HUES48 (cell line): Measurements from ENCODE around the gene NARS2.

Experiments used
- H3K27ac ChIP-seq: one replicate; pipeline ENCODE4 v1.7.0; 2013; ENCODE audit warnings: low read depth, low read length, inconsistent platforms
- H3K27me3 ChIP-seq: 2 replicates; pipeline ENCODE4 v1.6.1; 2013; ENCODE audit warnings: mild to moderate bottlenecking, low read length; ENCODE audit not compliant: control insufficient read depth, insufficient read depth
- H3K36me3 ChIP-seq: 2 replicates; pipeline ENCODE4 v1.6.1; 2013; ENCODE audit warnings: low read length; ENCODE audit not compliant: control insufficient read depth, insufficient read depth
- H3K4me1 ChIP-seq: 2 replicates; pipeline ENCODE4 v1.6.1; 2013; ENCODE audit warnings: mild to moderate bottlenecking, low read length; ENCODE audit not compliant: control insufficient read depth, insufficient read depth
- H3K4me3 ChIP-seq: 2 replicates; pipeline ENCODE4 v1.5.1; 2013; ENCODE audit warnings: mild to moderate bottlenecking, low read depth, low read length
- H3K9ac ChIP-seq: 2 replicates; pipeline ENCODE4 v1.6.1; 2013; ENCODE audit warnings: mild to moderate bottlenecking, low read depth, low read length, moderate library complexity
- H3K9me3 ChIP-seq: 2 replicates; pipeline ENCODE4 v1.6.1; 2013; ENCODE audit warnings: low read length; ENCODE audit not compliant: control insufficient read depth, insufficient read depth

The NARS2 gene

GRCh38 chr11:78415338-78415737, 159.3 kb downstream of the NARS2 start:
- H3K4me3 ChIP-seq, result no peak overlapping the region

GRCh38 chr11:78414321-78415051, 160.2 kb downstream of the NARS2 start:
- no peak overlapping the region for H3K4me3 ChIP-seq
- no peak overlapping the region for H3K9ac ChIP-seq
- H3K9me3 ChIP-seq, result 0 out of 2 replicates have a peak, but pooled peaks cover 3% of the 10 kb centered on the region
- H3K27ac ChIP-seq, result no peak overlapping the region
- no peaks in the 10 kb centered on the region for H3K36me3 ChIP-seq
- peaks cover 16% of the 10 kb centered on the region for H3K4me1 ChIP-seq
- peaks cover 21% of the 10 kb centered on the region for H3K27me3 ChIP-seq

More at GRCh38 chr11:78415338-78415737, 159.3 kb downstream of the NARS2 start:
- H3K27ac ChIP-seq, result no peak overlapping the region
- H3K36me3 ChIP-seq, result no peaks in the 10 kb centered on the region
- H3K9me3 ChIP-seq, result no peaks in the 10 kb centered on the region
- H3K27me3 ChIP-seq, result peaks cover 24% of the 10 kb centered on the region
- peaks cover 17% of the 10 kb centered on the region for H3K4me1 ChIP-seq
- H3K9ac ChIP-seq, result no peak overlapping the region

GRCh38 chr11:78408619-78409018, 166.0 kb downstream of the NARS2 start:
- Histone ChIP-seq H3K4me3 (no peak overlapping the region), H3K9ac (no peak overlapping the region), H3K9me3 (0 out of 2 replicates have a peak, but pooled peaks cover 3% of the 10 kb centered on the region), H3K27ac (no peak overlapping the region), H3K27me3 (0 out of 2 replicates have a peak, but pooled peaks cover 5% of the 10 kb centered on the region), H3K4me1 (no peaks in the 10 kb centered on the region), H3K36me3 (no peaks in the 10 kb centered on the region)

- no peaks in the 10 kb centered on the region for H3K4me1 ChIP-seq
- H3K27ac ChIP-seq, result no peak overlapping the region
- no peaks in the 10 kb centered on the region for H3K27me3 ChIP-seq
- H3K4me3 ChIP-seq, result no peak overlapping the region
- 0 out of 2 replicates have a peak, but pooled peaks cover 3% of the 10 kb centered on the region for H3K9me3 ChIP-seq
- H3K9ac ChIP-seq, result no peak overlapping the region
- H3K36me3 ChIP-seq, result no peaks in the 10 kb centered on the region
Observed at GRCh38 chr11:78406568-78407196, 168.0 kb downstream of the NARS2 start.

GRCh38 chr11:78405805-78406204, 168.9 kb downstream of the NARS2 start:
- H3K27me3 ChIP-seq, result no peaks in the 10 kb centered on the region
- no peak overlapping the region for H3K27ac ChIP-seq
- 0 out of 2 replicates have a peak, but pooled peaks cover 3% of the 10 kb centered on the region for H3K9me3 ChIP-seq
- no peak overlapping the region for H3K9ac ChIP-seq
- no peak overlapping the region for H3K4me3 ChIP-seq
- H3K4me1 ChIP-seq, result no peaks in the 10 kb centered on the region
- H3K36me3 ChIP-seq, result no peaks in the 10 kb centered on the region

GRCh38 chr11:78403781-78404180, 170.9 kb downstream of the NARS2 start:
- Histone ChIP-seq H3K4me1 (peaks cover 14% of the 10 kb centered on the region), H3K9ac (no peak overlapping the region), H3K27me3 (peaks cover 11% of the 10 kb centered on the region), H3K27ac (no peak overlapping the region), H3K9me3 (no peaks in the 10 kb centered on the region), H3K4me3 (no peak overlapping the region), H3K36me3 (no peaks in the 10 kb centered on the region)

- Histone ChIP-seq H3K9me3 (no peaks in the 10 kb centered on the region), H3K36me3 (no peaks in the 10 kb centered on the region), H3K4me3 (no peak overlapping the region), H3K9ac (no peak overlapping the region), H3K4me1 (peaks cover 18% of the 10 kb centered on the region), H3K27me3 (peaks cover 16% of the 10 kb centered on the region), H3K27ac (no peak overlapping the region)
Observed at GRCh38 chr11:78402847-78403246, 171.8 kb downstream of the NARS2 start.

- Histone ChIP-seq H3K4me3 (no peak overlapping the region), H3K36me3 (no peaks in the 10 kb centered on the region), H3K9me3 (no peaks in the 10 kb centered on the region), H3K27me3 (peaks cover 21% of the 10 kb centered on the region), H3K27ac (no peak overlapping the region), H3K4me1 (peaks cover 18% of the 10 kb centered on the region), H3K9ac (no peak overlapping the region)
Observed at GRCh38 chr11:78400702-78401101, 174.0 kb downstream of the NARS2 start.

- Histone ChIP-seq H3K9ac (no peak overlapping the region), H3K36me3 (no peaks in the 10 kb centered on the region), H3K27me3 (peaks cover 21% of the 10 kb centered on the region), H3K4me3 (no peak overlapping the region), H3K27ac (no peak overlapping the region), H3K4me1 (peaks cover 18% of the 10 kb centered on the region), H3K9me3 (no peaks in the 10 kb centered on the region)
Observed at GRCh38 chr11:78400116-78400515, 174.5 kb downstream of the NARS2 start.

GRCh38 chr11:78399136-78399535, 175.5 kb downstream of the NARS2 start:
- Histone ChIP-seq H3K36me3 (no peaks in the 10 kb centered on the region), H3K4me1 (peaks cover 18% of the 10 kb centered on the region), H3K27ac (peak overlapping the region; percentile 68), H3K9me3 (no peaks in the 10 kb centered on the region), H3K9ac (no peak overlapping the region), H3K4me3 (no peak overlapping the region), H3K27me3 (peaks cover 21% of the 10 kb centered on the region)

GRCh38 chr11:78398715-78399114, 175.9 kb downstream of the NARS2 start:
- Histone ChIP-seq H3K9ac (no peak overlapping the region), H3K9me3 (no peaks in the 10 kb centered on the region), H3K27me3 (peaks cover 21% of the 10 kb centered on the region), H3K4me3 (no peak overlapping the region), H3K27ac (peak overlapping the region; percentile 57), H3K36me3 (no peaks in the 10 kb centered on the region), H3K4me1 (peaks cover 18% of the 10 kb centered on the region)
